GM23338 (cell line): ENCODE measurements around the gene CDC14B. TPM values are rescaled to one million over a fixed set of nuclear protein-coding genes. Genes with fewer than 3 reads are reported as not detected.

Experiments
- ATAC-seq: fragments of 200-7000 bp; cut with Tn5 transposase; 3 replicates; pipeline ENCODE4 v1.9.1; 2020
- DNase-seq: peaks from one replicate; pipeline ENCODE4 v3.0.0-alpha.2; 2015; ENCODE audit warnings: low spot score
- H2AFZ ChIP-seq: fragments of 200-600 bp; sonication (generic); 2 replicates; pipeline ENCODE4 v1.8.0; 2016; ENCODE audit warnings: antibody characterized with exemption, mild to moderate bottlenecking, moderate library complexity
- H3F3A ChIP-seq: fragments of 200-600 bp; sonication (generic); replicated peaks from 2 replicates; pipeline ENCODE4 v1.8.0; 2017; ENCODE audit warnings: antibody characterized with exemption, mixed run types, low read depth
- H3K27ac ChIP-seq: fragments of 200-600 bp; sonication (generic); 2 replicates; pipeline ENCODE4 v1.6.1; 2016; ENCODE audit warnings: low read depth
- H3K27me3 ChIP-seq: fragments of 200-600 bp; sonication (generic); 2 replicates; pipeline ENCODE4 v1.8.0; 2016; ENCODE audit warnings: mild to moderate bottlenecking, mixed run types, moderate library complexity; ENCODE audit not compliant: insufficient read depth
- H3K36me3 ChIP-seq: fragments of 200-600 bp; sonication (generic); 2 replicates; pipeline ENCODE4 v1.8.0; 2016; ENCODE audit warnings: mild to moderate bottlenecking; ENCODE audit not compliant: insufficient read depth
- H3K4me1 ChIP-seq: fragments of 200-600 bp; sonication (generic); 2 replicates; pipeline ENCODE4 v1.8.0; 2016; ENCODE audit warnings: mild to moderate bottlenecking, moderate library complexity; ENCODE audit not compliant: insufficient read depth
- H3K4me2 ChIP-seq: fragments of 200-600 bp; sonication (generic); 2 replicates; pipeline ENCODE4 v1.7.1; 2017; ENCODE audit warnings: mixed run types
- H3K4me3 ChIP-seq: fragments of 200-600 bp; sonication (generic); 2 replicates; pipeline ENCODE4 v1.6.1; 2016; ENCODE audit warnings: mixed run types
- H3K79me2 ChIP-seq: fragments of 200-600 bp; sonication (generic); replicated peaks from 2 replicates; pipeline ENCODE4 v1.8.0; 2017; ENCODE audit warnings: mild to moderate bottlenecking; ENCODE audit not compliant: insufficient read depth
- H3K9me2 ChIP-seq: fragments of 200-600 bp; sonication (generic); 2 replicates; pipeline ENCODE4 v1.8.0; 2017; ENCODE audit not compliant: insufficient read depth
- H4K20me1 ChIP-seq: fragments of 200-600 bp; sonication (generic); replicated peaks from 2 replicates; pipeline ENCODE4 v1.8.0; 2017; ENCODE audit warnings: mild to moderate bottlenecking; ENCODE audit not compliant: insufficient read depth
- H3K27ac Mint-ChIP-seq: 2 replicates; pipeline ENCODE4 v1.8.0; 2020; ENCODE audit warnings: inconsistent platforms, mild to moderate bottlenecking, moderate library complexity, mixed read lengths
- H3K27me3 Mint-ChIP-seq: 3 replicates; pipeline ENCODE4 v1.8.0; 2022; ENCODE audit warnings: low read depth, mild to moderate bottlenecking, moderate library complexity, mixed read lengths, inconsistent platforms; ENCODE audit not compliant: insufficient read depth, poor library complexity
- H3K36me3 Mint-ChIP-seq: 3 replicates; pipeline ENCODE4 v1.8.0; 2021; ENCODE audit warnings: low read depth, mild to moderate bottlenecking, inconsistent platforms, moderate library complexity, mixed read lengths
- H3K4me1 Mint-ChIP-seq: 3 replicates; pipeline ENCODE4 v1.8.0; 2020; ENCODE audit warnings: mild to moderate bottlenecking, inconsistent platforms, mixed read lengths
- H3K4me3 Mint-ChIP-seq: 3 replicates; pipeline ENCODE4 v1.8.0; 2021; ENCODE audit warnings: moderate library complexity, mild to moderate bottlenecking, inconsistent platforms, mixed read lengths
- H3K9me3 Mint-ChIP-seq: 3 replicates; pipeline ENCODE4 v1.8.0; 2020; ENCODE audit warnings: moderate library complexity, mild to moderate bottlenecking, inconsistent platforms, mixed read lengths
- CREB1 ChIP-seq: fragments of 250-450 bp; sonication (Bioruptor Pico); IDR thresholded peaks from 2 replicates; pipeline ENCODE4 v1.5.0; 2020; ENCODE audit warnings: low read depth, mild to moderate bottlenecking, moderate library complexity
- CTCF ChIP-seq, 2 experiments: fragments of 200-600 bp in 1 of 2; sonication (generic) in 1 of 2; conservative IDR thresholded peaks; 2 replicates each; pipeline versions ENCODE4 v1.5.1 to v1.6.1; 2016 to 2017; ENCODE audit warnings: antibody characterized with exemption in 2 of 2, low read depth in 2 of 2, mild to moderate bottlenecking in 2 of 2, moderate library complexity in 1 of 2
- EZH2 ChIP-seq: fragments of 200-600 bp; sonication (generic); IDR thresholded peaks from one replicate; pipeline ENCODE4 v1.8.0; 2017; ENCODE audit warnings: antibody characterized with exemption, mild to moderate bottlenecking, low read depth; ENCODE audit not compliant: unreplicated experiment
- EZH2phosphoT487 ChIP-seq: fragments of 200-600 bp; sonication (generic); IDR thresholded peaks from one replicate; pipeline ENCODE4 v1.8.1; 2018; ENCODE audit warnings: antibody characterized with exemption; ENCODE audit not compliant: unreplicated experiment
- JUNB ChIP-seq: IDR thresholded peaks from one replicate; pipeline ENCODE4 v1.6.1; 2016; ENCODE audit warnings: antibody characterized with exemption; ENCODE audit not compliant: unreplicated experiment
- NANOG ChIP-seq: IDR thresholded peaks from 2 replicates; pipeline ENCODE4 v1.6.1; 2016; ENCODE audit warnings: antibody characterized with exemption, borderline replicate concordance
- POLR2AphosphoS5 ChIP-seq: IDR thresholded peaks from 2 replicates; pipeline ENCODE4 v1.6.1; 2016; ENCODE audit warnings: antibody characterized with exemption, low read depth
- REST ChIP-seq: IDR thresholded peaks from one replicate; pipeline ENCODE4 v1.6.1; 2018; ENCODE audit warnings: antibody characterized with exemption; ENCODE audit not compliant: unreplicated experiment
- STAT1 ChIP-seq: IDR thresholded peaks from one replicate; pipeline ENCODE4 v1.6.1; 2016; ENCODE audit warnings: antibody characterized with exemption; ENCODE audit not compliant: unreplicated experiment
- ZNF114 ChIP-seq: fragments of 250-450 bp; sonication (Bioruptor Pico); IDR thresholded peaks from 2 replicates; pipeline ENCODE4 v1.5.0; 2020; ENCODE audit warnings: mild to moderate bottlenecking, moderate library complexity
- ZNF331 ChIP-seq: fragments of 250-450 bp; sonication (Bioruptor Pico); IDR thresholded peaks from 2 replicates; pipeline ENCODE4 v1.5.0; 2020; ENCODE audit warnings: low read depth, mild to moderate bottlenecking, moderate library complexity
- polyA plus RNA-seq: library from polyadenylated mRNA; unstranded; fragments of >200 nt; fragmentation: Nextera tagmentation; extraction: Ambion mirVana; gene quantifications from 2 replicates; pipeline ENCODE4 v1.2.1, GENCODE V29; 2016
- total RNA-seq: library from RNA; depleted of rRNA; stranded (reverse); fragments of >200 nt; shearing (Covaris generic); gene quantifications from 2 replicates; pipeline ENCODE4 v1.2.3, GENCODE V29; 2014

Gene CDC14B
- total and polyA plus RNA-seq, 2 experiments from 2014 or later: 12.2 to 52.1 TPM

GRCh38 chr9:96513622-96514021, 106.0 kb downstream of the CDC14B start:
- Histone ChIP-seq H3K79me2 (no peaks in the 10 kb centered on the region), H3K9me2 (no peaks in the 10 kb centered on the region), H3K36me3 (0 out of 2 replicates have a peak, but pooled peaks cover 2% of the 10 kb centered on the region), H2AFZ (no peak overlapping the region), H4K20me1 (no peaks in the 10 kb centered on the region), H3F3A (no peaks in the 10 kb centered on the region), H3K27me3 (no peaks in the 10 kb centered on the region), H3K4me3 (no peak overlapping the region), H3K4me2 (no peak overlapping the region), H3K4me1 (peaks cover 21% of the 10 kb centered on the region; the same call in 1 of the 2 replicates), H3K27ac (no peak overlapping the region)
- Mint-ChIP-seq H3K27ac (no peak overlapping the region), H3K4me3 (no peak overlapping the region), H3K27me3 (peaks cover 2% of the 10 kb centered on the region), H3K9me3 (no peaks in the 10 kb centered on the region), H3K4me1 (peaks cover 12% of the 10 kb centered on the region), H3K36me3 (peaks cover 37% of the 10 kb centered on the region)
- DNase-seq: no peak
- no peak for ATAC-seq
- TF ChIP-seq POLR2AphosphoS5: no peak
- TF ChIP-seq EZH2: no peak
- TF ChIP-seq NANOG: no peak
- no peak for TF ChIP-seq JUNB
- TF ChIP-seq CREB1 (CRISPR knock-in tag): no peak
- TF ChIP-seq STAT1: no peak
- no peak for TF ChIP-seq EZH2phosphoT487

- Histone ChIP-seq H3K27me3 (no peaks in the 10 kb centered on the region), H3K79me2 (no peaks in the 10 kb centered on the region), H3K9me2 (no peaks in the 10 kb centered on the region), H3K4me3 (no peak overlapping the region), H3F3A (no peaks in the 10 kb centered on the region), H3K27ac (no peak overlapping the region), H3K4me2 (no peak overlapping the region), H2AFZ (no peak overlapping the region), H3K4me1 (peaks cover 25% of the 10 kb centered on the region; the same call in 1 of the 2 replicates), H4K20me1 (no peaks in the 10 kb centered on the region), H3K36me3 (0 out of 2 replicates have a peak, but pooled peaks cover 2% of the 10 kb centered on the region)
- peaks cover 2% of the 10 kb centered on the region for H3K27me3 Mint-ChIP-seq
- no peak overlapping the region for H3K27ac Mint-ChIP-seq
- no peaks in the 10 kb centered on the region for H3K9me3 Mint-ChIP-seq
- peaks cover 39% of the 10 kb centered on the region for H3K36me3 Mint-ChIP-seq
- ATAC-seq (no peak), DNase-seq (no peak)
- H3K4me3 Mint-ChIP-seq: no peak overlapping the region
- H3K4me1 Mint-ChIP-seq: peaks cover 12% of the 10 kb centered on the region
- no peak for TF ChIP-seq ZNF114 (CRISPR knock-in tag)
- no peak for TF ChIP-seq CTCF (conservative IDR thresholded peaks at IDR 0.05; ENCODE audit: low read depth in 2 of 2)
- TF ChIP-seq REST: no peak
- no peak for TF ChIP-seq ZNF331 (CRISPR knock-in tag)
- TF ChIP-seq POLR2AphosphoS5: no peak
- TF ChIP-seq NANOG: no peak
- no peak for TF ChIP-seq JUNB
Observed at GRCh38 chr9:96512240-96512639, 107.4 kb downstream of the CDC14B start.
